Left cardiac atrium (tissue), 4 donors: ENCODE results near the gene PDE6B. TPM values are rescaled to one million over a fixed set of nuclear protein-coding genes. Genes with fewer than 3 reads are reported as not detected.
"Not testable (repeated sequence)": the region's sequence is repeated elsewhere in the genome, so short reads cannot be mapped to it uniquely, and the experiment has no call there.

Experiments used
- ATAC-seq, 2 donors: fragments of 200-7000 bp; cut with Tn5 transposase; one replicate each; pipeline ENCODE4 v1.9.1; 2020; ENCODE audit warnings: mild to moderate bottlenecking in 2 of 2, moderate library complexity in 2 of 2
- DNase-seq: peaks from one replicate; pipeline ENCODE4 v3.0.0-alpha.2; 2020
- intact Hi-C, 2 donors: fragments of 100-400 bp; cut with DNase I; formaldehyde crosslinking; loops; one replicate each; pipeline versions ENCODE4 v1.14.1 to v1.15.1; 2022 to 2023
- long read RNA-seq: library from polyadenylated mRNA; unstranded; transcript quantifications from one replicate; pipeline ENCODE4 v2.0.0, GENCODE V29; 2021
- total RNA-seq, 2 donors: library from RNA; stranded (reverse); fragmentation: NEBNext Ultra II Directional; extraction: Animal tissue kit (Norgen Biotek cat#: 25700); gene quantifications; one replicate each; pipeline ENCODE4 v1.2.1, GENCODE V29; 2021
- donor health status: DM: no; HTN: yes; CAD: no.
- donor health status: DM: no; HTN: yes; CAD: no; lungs with severe emphysema.
- donor health status: DM: yes; HTN: yes; CAD: no.
- donor health status: Dilated cardiomyopathy.

PDE6B gene
- total RNA-seq: 1 to 10 TPM; 4.7 to 5.2 TPM
- long read RNA-seq, partial matches to known transcripts: 1 of 3 reads
- long read RNA-seq, other reads (novel, unspliced or antisense): 0 of 3 reads

GRCh38 chr4:624705-625590, at the start of gene PDE6B:
PDE6B (plus strand) TSS chr4:625573; CDS start chr4:625627, 54 bp downstream.
- ATAC-seq (no peak), DNase-seq (no peak)
- intact Hi-C loops: no loop called here

- no peak for ATAC-seq
- intact Hi-C loops: no loop called here
- DNase-seq: no peak
These were observed 49.0 kb upstream of the PDE6B start, which contains the start of gene TMEM271 for GRCh38 chr4:576245-576821. TMEM271 (minus strand) TSS chr4:576295; CDS start chr4:576062, 233 bp downstream.

GRCh38 chr4:576991-577498, 48.3 kb upstream of the PDE6B start:
- no peak for ATAC-seq
- intact Hi-C loops: no loop called here
- no peak for DNase-seq

GRCh38 chr4:577499-578450, 47.6 kb upstream of the PDE6B start:
- intact Hi-C loops: no loop called here
- no peak for ATAC-seq
- no peak for DNase-seq

GRCh38 chr4:578451-579443, 46.6 kb upstream of the PDE6B start:
- ATAC-seq (no peak), DNase-seq (no peak)
- intact Hi-C loops: no loop called here

GRCh38 chr4:579543-580175, 45.7 kb upstream of the PDE6B start:
- intact Hi-C loops: no loop called here
- DNase-seq: no peak
- no peak for ATAC-seq

GRCh38 chr4:581181-581580, 44.2 kb upstream of the PDE6B start:
- DNase-seq (no peak), ATAC-seq (no peak)
- intact Hi-C loops: no loop called here

- DNase-seq (no peak), ATAC-seq (no peak)
- intact Hi-C loops: no loop called here
These were observed 43.5 kb upstream of the PDE6B start for GRCh38 chr4:581753-582361.

- ATAC-seq: no peak
- intact Hi-C loops: no loop called here
- DNase-seq: no peak
These were observed 41.6 kb upstream of the PDE6B start for GRCh38 chr4:583820-584219.

- no peak for DNase-seq
- intact Hi-C loops: no loop called here
- ATAC-seq: no peak
These were observed 37.6 kb upstream of the PDE6B start for GRCh38 chr4:587671-588350.

GRCh38 chr4:588351-588849, 37.0 kb upstream of the PDE6B start:
- no peak for DNase-seq
- intact Hi-C loops: no loop called here
- ATAC-seq: no peak

- intact Hi-C loops: no loop called here
- no peak for DNase-seq
- no peak for ATAC-seq
These were observed 36.0 kb upstream of the PDE6B start for GRCh38 chr4:589219-589963.

- ATAC-seq (no peak), DNase-seq (no peak)
- intact Hi-C loops: no loop called here
These were observed 35.0 kb upstream of the PDE6B start for GRCh38 chr4:590313-590841.

GRCh38 chr4:592178-592577, 33.2 kb upstream of the PDE6B start:
- ATAC-seq, DNase-seq, intact Hi-C loops: not testable (repeated sequence)

- ATAC-seq (no peak), DNase-seq (no peak)
- intact Hi-C loops: no loop called here
These were observed 32.4 kb upstream of the PDE6B start for GRCh38 chr4:592825-593520.
